ENCODE data around the gene GPR143.

GRCh38 chrX:9682861-9683260 lies 82.8 kb downstream of the GPR143 start:
- TF ChIP-seq CTCF (IDR thresholded peaks at IDR 0.05) = no peak
- TF ChIP-seq EP300 (IDR thresholded peaks at IDR 0.05) = no peak

All from tibial nerve (tissue), 4 donors.